NCI-H128 (cell line): ENCODE results near the gene ARFIP2.
A peak's percentile ranks its signal among the peaks of the same experiment; 100 is the strongest.

Experiments
- DNase-seq: peaks from one replicate; lab custom pipeline; 2025; ENCODE audit not compliant: unreplicated experiment; lab: John Stamatoyannopoulos, UW

The ARFIP2 gene

DNA sequence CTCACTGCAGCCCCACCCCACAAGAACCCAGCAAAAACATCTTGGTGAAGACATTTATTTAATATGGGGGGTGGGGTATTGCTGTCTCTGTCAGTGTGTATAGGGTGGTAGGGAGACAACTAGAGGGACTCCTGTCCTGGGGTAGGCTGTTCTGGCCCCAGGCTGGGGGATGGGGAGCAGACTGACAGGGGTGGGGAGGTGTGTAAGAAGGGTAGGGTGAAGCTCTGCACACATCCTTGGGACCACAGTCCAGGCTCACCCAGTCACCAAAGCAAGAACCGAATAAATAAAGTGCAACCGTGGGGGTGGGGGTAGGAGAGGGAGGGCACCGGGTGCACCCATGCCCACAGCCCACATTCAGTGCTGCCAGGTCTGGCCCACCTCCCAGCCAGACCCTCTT is 32.6 kb downstream of the ARFIP2 start:
- no peak for DNase-seq

DNA sequence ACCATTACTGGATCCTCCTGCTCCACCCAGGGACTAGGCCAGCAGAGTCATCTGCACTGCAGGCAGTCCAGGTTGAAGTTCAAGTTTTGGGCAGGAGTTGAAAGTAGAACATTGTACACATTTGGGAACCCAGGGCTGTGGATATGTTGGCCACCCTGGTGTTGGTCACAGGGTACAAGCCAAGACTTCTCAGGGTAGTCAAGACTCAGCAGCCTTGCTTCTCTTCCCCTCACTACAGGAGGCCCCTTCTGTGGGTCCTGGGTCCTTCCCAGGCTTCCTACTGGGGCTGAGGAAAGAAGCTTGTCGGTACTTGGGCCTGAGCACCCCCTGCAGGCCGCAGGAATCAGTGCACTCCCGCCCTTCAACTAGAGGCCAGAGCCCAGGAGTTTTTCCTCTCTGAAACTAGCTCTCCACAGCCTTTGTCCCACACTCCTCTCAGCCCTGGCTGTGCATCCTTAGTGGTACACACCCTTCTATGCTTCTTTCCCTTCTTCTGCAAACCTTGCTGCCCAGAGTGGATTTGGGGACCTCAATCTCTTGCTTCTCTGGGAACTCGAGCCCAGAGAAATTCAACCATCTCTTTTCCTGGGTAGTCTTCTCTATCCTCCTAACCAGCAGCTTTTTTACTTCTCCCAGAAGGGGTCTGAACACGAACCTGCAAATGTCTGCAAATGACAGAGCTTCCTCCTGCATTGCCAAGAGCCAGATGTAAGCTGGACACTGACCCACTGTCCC is 37.7 kb downstream of the ARFIP2 start:
- no peak for DNase-seq

DNA sequence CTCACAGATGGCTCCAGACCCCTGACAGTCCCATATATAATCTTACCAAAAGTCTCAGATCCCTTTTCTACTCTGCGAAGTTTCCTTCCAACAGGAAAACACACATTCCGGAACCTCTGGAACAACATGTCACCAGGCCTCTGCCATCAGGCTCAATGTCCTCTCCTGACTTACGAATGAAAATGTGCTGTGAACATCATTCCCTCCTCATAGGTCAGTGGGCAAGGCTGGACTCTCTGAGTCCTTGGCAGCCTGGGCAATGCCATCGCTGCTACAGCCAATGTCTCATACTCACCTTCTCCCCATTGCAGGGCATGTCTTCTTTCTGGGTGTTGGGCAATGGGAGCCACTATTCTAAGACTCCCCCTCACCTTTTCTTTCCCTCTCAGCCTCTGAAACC is 38.7 kb downstream of the ARFIP2 start:
- DNase-seq = no peak

DNA sequence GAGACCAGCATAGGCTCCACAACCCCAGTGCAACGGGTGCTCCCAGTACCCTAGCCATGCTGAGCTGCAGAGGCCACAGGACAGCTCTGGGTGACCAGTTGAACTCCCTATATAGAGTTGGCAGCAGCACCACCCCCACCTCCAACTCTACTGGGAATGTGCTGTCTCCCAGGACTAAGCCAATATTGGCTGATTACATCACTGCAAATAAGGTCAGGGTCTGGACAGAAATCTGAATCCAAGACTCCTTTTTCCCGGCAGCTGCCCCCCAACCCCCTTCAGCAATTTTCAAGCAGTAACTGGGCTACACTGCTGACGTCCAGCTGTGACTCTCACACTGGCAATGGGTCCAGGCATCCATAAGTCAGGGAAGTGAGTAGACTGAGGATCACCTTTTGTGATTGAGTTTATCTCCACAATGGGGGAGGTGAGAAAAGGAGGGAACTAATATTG is 40.2 kb downstream of the ARFIP2 start, which contains the start of gene HPX:
Gene HPX, minus strand, starts transcription at position 82 of the 453 bp plus-strand sequence. Its CDS starts 24 bp downstream, at position 58.
- no peak for DNase-seq

DNA sequence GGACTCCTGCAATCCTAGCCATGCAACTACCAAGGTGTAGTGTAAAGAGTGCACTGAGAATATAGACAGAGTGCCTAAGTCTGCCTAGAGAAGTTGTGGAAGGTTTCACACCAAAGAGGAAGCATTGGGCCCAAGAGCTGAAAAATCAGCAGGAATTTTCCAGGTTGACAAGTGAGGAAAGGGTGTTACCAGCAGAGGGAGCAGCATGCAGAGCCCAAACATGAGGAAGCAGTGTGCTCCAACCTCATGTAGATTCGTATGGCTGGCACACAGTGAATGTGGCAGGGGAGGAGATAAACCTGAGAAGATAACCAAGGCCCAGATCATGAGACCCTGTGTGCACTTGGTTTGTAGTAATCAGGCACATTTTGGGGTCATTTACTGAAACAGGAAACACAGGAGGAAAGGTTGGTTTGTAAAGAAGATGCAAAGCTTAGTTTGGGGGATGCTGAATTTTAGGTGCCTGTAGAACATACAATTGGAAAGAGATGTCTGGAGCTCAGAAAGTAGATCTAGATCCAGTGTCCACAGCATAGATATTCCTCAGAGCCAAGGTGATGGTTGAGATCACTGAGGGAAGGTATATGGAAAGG is 42.1 kb downstream of the ARFIP2 start:
- peak; percentile 36 for DNase-seq

DNA sequence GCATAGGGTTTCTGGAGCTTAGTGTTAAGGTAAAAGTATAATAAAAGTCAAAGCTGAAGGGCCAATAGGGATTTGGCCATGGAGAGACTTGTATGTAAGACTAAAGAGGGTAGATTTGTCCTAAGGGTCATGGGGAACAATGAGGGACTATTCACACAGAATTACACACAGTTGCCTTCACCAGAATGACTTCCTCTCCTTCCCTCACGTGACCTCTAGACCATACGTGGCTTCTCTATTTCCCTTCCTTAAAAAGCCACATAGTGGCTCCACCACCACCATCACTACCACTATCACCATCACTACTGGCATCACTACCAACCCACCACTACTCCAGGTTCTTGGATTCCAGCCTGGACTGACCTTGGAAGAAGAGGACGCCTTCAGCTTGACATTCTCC is 43.1 kb downstream of the ARFIP2 start:
- no peak for DNase-seq

DNA sequence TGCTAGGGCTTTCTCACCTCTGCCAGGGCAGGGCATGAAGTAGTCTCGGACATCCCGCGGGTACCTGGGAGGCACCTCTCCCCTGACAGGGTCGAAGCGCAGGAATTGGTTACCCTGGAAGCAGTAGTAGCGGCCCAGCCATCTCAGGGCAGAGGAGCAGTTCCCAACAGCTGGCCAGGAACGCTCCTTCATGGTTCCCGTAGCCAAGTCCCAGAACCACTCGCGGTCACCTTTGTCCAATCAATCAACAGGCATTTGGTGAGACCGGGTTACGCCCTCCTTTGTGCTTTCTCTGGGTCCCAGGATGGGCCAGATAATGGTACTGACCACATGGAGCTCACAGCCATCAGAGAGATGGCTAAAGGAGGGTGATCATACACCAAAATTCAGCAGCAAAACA is 43.7 kb downstream of the ARFIP2 start:
- no peak for DNase-seq

DNA sequence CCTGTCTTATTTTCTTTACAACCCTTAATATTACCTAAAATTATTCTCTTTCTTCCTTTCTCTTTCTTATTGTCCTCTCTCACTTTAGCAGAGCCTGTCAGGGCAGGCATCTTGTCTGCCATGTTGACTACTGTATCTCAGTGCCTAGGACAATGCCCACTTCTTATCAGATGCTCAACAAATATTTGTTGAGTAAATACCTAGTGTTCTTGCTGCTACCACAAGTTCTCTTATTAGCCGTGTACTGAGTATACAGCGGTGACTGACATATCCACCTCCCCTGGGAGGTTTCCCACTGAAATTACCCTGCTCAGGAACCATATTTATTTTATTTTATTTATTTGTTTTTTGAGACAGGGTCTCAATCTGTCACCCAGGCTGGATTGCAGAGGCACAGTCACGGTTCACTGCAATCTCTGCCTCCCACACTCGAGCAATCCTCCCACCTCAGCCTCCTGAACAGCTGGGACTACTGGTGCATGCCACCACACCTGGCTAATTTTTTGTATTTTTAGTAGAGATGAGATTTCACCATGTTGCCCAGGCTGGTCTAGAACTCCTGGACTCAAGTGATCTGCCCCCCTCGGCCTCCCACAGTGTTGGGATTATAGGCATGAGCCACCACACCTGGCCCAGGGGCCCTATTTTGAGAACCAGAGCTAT is 47.0 kb downstream of the ARFIP2 start:
- DNase-seq = no peak

DNA sequence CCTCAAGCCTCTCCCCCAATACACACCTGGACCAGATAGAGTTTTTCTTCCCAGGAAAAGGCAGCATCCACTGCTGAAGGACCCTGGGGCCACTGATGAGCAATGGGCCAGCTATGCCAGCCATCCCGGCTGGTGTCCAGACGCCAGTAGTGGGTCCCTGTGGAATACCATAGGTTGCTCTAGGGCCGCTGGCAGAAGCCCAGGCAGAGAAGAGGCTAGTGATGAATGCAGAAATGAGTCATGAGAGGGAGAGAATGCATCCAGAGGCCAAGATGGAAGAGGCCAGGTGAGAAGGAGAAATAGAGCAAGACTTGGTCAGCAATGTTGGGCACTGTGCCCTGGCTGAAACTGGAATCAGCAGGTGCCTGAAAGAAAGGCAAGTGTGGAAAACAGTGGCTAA is 49.3 kb downstream of the ARFIP2 start:
- no peak for DNase-seq

DNA sequence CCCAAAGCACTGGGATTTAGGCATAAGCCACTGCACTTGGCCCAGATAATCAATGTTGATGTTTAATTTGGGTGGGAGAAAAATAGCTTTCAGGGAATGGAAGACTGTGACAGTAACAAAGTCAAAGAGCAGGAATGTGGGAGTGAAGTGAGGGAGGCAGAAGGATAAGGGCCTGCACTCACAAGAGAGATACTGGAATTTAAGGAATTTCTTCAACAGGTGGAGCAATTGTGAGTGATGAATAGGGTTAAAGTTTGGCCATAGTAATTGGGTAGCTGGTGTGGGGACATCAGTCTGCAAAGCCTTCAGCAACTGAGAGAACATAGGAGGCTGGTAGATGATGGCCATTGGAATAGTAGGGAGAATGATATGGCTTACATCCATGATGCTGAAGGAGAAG is 53.6 kb downstream of the ARFIP2 start:
- DNase-seq = no peak
